GM21825 (cell line): ENCODE results near the gene RDH5.

Experiments used
- ATAC-seq: cut with Tn5 transposase; IDR thresholded peaks from one replicate; pipeline ENCODE4 v1.9.1; 2021; ENCODE audit warnings: mild to moderate bottlenecking, moderate library complexity; ENCODE audit not compliant: unreplicated experiment

RDH5 gene

GRCh38 chr12:55727643-55728185, 7.5 kb downstream of the RDH5 start:
- ATAC-seq = no peak

- no peak for ATAC-seq
Observed at GRCh38 chr12:55728186-55728938, 8.2 kb downstream of the RDH5 start.

GRCh38 chr12:55728939-55729818, 9.0 kb downstream of the RDH5 start, which contains the start of gene CD63:
CD63 (minus strand) TSS chr12:55729009; CDS start chr12:55728341, 668 bp downstream.
- peak; percentile 59 for ATAC-seq

DNA sequence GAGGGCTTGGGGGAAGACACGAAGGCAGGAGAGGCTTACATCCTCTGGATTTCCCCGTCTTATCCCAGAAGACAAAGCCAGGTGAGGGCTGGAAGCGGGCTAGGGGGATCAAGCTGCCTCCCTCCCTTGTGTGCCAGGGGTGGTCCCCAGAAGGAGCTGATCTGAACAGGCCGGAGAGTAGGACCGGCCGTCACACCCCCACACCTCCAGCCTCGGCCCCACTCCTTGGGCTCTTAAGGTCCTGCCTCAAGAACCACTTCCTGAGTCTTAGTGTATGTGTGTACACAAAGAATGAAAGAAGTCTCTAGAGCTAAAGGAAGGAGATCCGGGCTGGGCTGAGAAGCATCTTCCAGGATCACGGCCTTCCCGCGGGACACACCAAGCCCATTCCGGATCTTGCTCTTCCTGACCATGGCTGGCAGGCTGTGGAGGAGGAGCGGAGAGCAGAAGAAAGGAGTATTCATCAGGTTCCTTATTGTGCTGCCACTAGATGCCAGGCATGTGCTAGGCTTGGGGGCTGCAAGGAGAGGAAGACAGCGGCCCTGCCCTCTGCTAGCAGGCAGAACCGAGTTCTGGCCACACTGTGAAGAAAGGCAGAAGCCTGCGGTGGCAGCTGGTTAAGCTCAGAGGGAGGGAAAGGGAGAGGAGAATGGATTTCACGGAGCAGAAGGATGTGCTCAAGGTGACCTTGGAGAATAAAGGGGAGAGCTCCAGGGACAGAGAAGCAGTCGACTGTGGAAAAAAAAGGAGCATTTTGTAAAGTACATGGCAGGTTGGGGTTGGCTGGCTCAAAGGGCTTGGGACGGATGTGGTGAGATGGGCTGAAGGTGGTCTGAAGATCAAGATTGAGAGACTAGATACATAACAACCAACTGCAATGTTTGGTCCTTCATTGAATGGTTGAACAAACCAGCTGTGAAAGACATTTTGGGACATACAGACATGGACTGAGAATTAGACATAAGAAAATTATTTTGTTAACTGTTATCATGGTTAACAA, 9.9 kb downstream of the RDH5 start:
- peak; percentile 42 for ATAC-seq

DNA sequence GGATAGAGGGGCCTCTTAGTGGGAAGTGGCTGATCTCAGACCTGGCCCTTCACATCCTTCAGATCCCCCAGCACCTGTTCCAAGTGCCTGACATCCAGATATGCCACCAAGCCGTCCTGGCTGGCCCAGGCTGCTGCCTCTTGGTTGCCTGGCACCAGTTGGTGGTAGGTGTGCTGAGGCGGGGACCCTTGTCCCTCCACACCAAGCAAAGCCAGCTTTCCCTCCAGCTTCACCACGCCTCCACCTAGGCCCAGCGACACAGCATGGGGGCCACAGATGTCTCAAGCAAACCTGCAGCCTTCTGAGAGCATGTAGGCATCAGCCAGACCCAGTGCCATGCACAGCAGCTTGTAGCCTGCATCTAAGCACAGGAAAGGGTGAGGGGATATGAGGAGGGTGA, 12.1 kb downstream of the RDH5 start:
- no peak for ATAC-seq

GRCh38 chr12:55733021-55733555, 12.9 kb downstream of the RDH5 start:
- ATAC-seq = no peak

- ATAC-seq = no peak
Observed at GRCh38 chr12:55733858-55734257, 13.7 kb downstream of the RDH5 start.

- ATAC-seq = no peak
Observed at GRCh38 chr12:55734595-55734994, 14.4 kb downstream of the RDH5 start.

GRCh38 chr12:55736076-55736475, 15.9 kb downstream of the RDH5 start:
- ATAC-seq = no peak

GRCh38 chr12:55736780-55737580, 16.8 kb downstream of the RDH5 start:
- no peak for ATAC-seq

GRCh38 chr12:55737581-55738122, 17.5 kb downstream of the RDH5 start:
- ATAC-seq = no peak

DNA sequence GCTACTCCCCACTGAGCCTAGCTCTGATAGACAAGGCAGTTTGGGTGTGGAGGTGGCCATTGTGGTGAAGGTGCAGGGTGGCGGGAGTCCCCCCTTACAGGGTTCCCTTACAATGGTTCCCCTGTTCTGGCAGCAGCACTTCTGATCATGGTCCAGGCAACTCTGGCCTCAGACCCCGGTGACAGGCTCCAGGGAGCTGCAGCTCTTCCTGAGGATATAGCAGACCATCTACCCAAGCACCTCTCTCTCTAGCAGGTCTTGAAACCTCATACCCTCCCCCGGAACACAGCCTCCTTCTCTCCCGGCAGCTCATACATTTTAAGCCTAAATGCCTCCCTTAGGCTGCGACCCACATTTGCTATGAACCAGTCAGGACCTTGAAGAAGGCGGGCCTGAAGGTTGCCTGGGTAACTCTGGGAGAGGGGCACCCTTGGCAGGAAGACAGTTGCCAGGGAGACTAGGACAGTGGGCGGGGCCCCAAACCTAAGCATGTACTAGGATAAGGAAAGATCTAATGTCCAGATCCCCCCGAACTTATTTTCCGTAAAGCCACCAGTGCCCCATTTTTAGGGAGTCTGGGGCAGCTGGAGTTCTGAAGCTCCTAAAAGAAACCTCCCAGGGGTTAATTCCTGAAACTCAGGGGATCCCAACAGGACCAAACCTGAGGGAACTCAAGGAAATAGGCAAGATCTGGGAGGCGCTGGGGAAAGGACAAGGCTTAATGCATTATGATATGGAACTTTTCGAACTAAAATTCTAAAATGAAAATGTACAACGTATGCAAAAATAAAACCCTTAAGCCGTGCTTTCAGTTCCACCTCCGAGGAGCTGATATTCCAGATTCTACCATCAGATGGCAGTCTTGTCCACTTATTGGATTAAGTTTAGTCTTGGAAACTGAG, 18.2 kb downstream of the RDH5 start:
- peak; percentile 81 for ATAC-seq

GRCh38 chr12:55739025-55739378, 18.8 kb downstream of the RDH5 start:
- ATAC-seq = no peak

GRCh38 chr12:55741931-55742680, 21.9 kb downstream of the RDH5 start:
- no peak for ATAC-seq

DNA sequence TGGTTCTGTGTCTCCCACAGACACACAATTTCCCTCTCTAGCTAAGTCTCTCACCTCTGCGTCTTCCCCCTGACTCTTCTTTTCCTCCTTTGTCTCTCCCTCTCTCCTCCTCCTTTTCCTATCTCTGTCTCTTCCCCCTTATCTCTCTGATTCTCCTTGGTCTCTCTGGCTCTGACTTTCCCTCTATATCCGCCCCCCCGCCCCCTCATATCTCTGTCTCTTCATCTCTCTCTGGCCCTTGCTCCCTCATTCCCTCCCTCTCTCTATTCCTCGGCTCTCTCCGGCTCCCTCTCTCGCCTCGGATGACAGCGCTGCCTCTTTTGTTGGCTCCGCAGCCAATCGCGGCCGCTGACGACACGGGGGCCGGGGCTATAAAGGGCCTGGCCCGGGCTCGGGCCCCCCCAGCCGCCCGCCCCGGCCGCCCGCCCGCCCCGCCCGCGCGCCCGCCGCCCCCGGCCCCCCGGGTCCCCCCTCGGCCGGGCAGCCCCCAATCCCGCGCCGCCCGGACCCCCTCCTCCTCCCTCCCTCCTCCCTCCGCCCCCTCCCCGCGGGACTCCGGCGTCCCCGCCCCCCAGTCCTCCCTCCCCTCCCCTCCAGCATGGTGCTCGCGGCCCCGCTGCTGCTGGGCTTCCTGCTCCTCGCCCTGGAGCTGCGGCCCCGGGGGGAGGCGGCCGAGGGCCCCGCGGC, 22.7 kb downstream of the RDH5 start, which contains the start of gene GDF11:
TSS of gene GDF11 (plus strand) at position 404 of the 687 bp plus-strand sequence. CDS start at position 599, 195 bp downstream.
- peak; percentile 30 for ATAC-seq

- ATAC-seq = peak; percentile 30
Observed at GRCh38 chr12:55743406-55744339, 23.5 kb downstream of the RDH5 start.
